Effector memory CD4-positive, alpha-beta T cell (primary cell): ENCODE results near the gene GPR18.

Experiments used
- DNase-seq, 3 donors: peaks; one replicate each; pipeline ENCODE4 v3.0.0-alpha.2; 2020
- H3K27ac ChIP-seq: 2 replicates; pipeline ENCODE4 v1.7.0; 2013; ENCODE audit warnings: mild to moderate bottlenecking, low read length, moderate library complexity; ENCODE audit not compliant: insufficient read depth, poor library complexity, severe bottlenecking
- H3K27me3 ChIP-seq: replicated peaks from 2 replicates; pipeline ENCODE4 v1.7.0; 2013; ENCODE audit warnings: mild to moderate bottlenecking, low read length; ENCODE audit not compliant: insufficient read depth, control insufficient read depth, poor library complexity, severe bottlenecking
- H3K36me3 ChIP-seq: 2 replicates; pipeline ENCODE4 v1.7.0; 2013; ENCODE audit warnings: mild to moderate bottlenecking, low read length, moderate library complexity; ENCODE audit not compliant: control insufficient read depth, insufficient read depth
- H3K4me1 ChIP-seq: 2 replicates; pipeline ENCODE4 v1.7.0; 2013; ENCODE audit warnings: low read length, mild to moderate bottlenecking; ENCODE audit not compliant: control insufficient read depth, insufficient read depth, poor library complexity, severe bottlenecking
- H3K4me3 ChIP-seq: 2 replicates; pipeline ENCODE4 v1.7.0; 2013; ENCODE audit warnings: low read length, low read depth, mild to moderate bottlenecking; ENCODE audit not compliant: insufficient read depth, poor library complexity, severe bottlenecking
- H3K9me3 ChIP-seq: 2 replicates; pipeline ENCODE4 v1.7.0; 2013; ENCODE audit warnings: mild to moderate bottlenecking, low read length, moderate library complexity; ENCODE audit not compliant: control insufficient read depth

The GPR18 gene

DNA sequence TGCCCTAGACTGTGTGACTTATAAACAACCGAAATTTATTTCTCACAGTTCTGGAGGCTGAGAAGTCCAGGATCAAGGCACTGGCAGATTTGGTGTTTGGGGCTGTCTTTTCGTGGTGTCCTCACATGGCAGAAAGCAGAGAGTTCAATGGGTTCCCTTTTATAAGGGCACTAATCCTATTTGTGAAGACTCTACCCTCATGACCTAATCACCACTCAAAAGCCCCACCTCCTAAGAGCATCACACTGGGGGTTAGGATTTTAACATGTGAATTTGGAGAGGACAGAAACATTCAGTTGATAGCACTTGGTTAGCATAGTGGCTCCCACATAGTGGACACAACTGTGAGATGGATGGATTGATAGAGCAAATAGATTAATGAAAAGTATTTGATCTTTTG, 21.5 kb upstream of the GPR18 start:
- H3K27ac ChIP-seq, result peak overlapping the region; percentile 33
- H3K36me3 ChIP-seq, result no peaks in the 10 kb centered on the region
- H3K4me1 ChIP-seq, result peaks cover 65% of the 10 kb centered on the region
- H3K27me3 ChIP-seq, result no peaks in the 10 kb centered on the region
- no peak for DNase-seq
- H3K9me3 ChIP-seq, result no peaks in the 10 kb centered on the region
- no peak overlapping the region for H3K4me3 ChIP-seq

DNA sequence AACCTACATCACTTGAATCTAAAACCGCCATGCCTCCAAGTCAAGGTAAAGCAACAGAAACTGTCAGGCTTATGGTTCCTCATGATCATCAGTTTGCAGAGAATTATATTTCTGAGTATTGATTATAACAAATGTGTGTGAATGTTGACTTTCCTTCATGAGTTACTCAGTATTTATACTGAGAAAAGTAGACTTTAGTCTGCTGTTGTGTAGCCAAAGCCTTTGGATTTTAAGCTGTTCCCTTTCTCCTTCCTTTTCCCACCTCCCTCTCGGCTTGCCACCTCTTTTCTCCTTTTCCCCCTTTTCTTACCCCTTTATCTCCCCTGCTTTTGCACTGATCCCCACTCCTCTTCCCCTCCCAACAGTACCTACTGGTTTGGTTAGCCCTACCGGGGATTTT, 20.7 kb upstream of the GPR18 start:
- H3K4me3 ChIP-seq, result no peak overlapping the region

DNA sequence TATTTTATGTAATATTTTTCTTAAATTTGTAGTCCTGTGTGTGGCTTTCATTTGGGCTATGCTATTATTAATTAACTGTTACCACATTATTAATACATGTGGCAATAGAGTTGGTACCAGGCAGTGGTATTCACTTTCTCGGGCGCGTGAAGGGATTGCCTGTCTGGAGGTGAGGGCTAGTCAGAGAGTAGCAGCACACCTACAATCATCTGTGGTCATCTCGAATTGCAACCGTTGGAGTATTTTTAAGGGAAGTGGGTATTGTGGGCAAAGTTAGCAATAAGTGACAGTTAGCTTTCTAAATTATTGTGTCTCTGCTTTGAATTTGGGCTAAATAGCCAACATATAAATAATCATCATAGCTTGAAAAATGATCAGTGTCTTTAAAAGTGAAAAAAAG, 20.0 kb upstream of the GPR18 start:
- Histone ChIP-seq H3K27me3 (no peaks in the 10 kb centered on the region), H3K36me3 (no peaks in the 10 kb centered on the region), H3K4me1 (peaks cover 62% of the 10 kb centered on the region), H3K27ac (no peak overlapping the region), H3K9me3 (no peaks in the 10 kb centered on the region), H3K4me3 (no peak overlapping the region)
- no peak for DNase-seq

More for the DNA sequence above, 20.7 kb upstream of the GPR18 start:
- Histone ChIP-seq H3K4me1 (peaks cover 60% of the 10 kb centered on the region), H3K27ac (no peak overlapping the region), H3K27me3 (no peaks in the 10 kb centered on the region), H3K9me3 (no peaks in the 10 kb centered on the region), H3K36me3 (no peaks in the 10 kb centered on the region)
- no peak for DNase-seq

- no peak overlapping the region for H3K4me3 ChIP-seq
- H3K27ac ChIP-seq, result no peak overlapping the region
- H3K9me3 ChIP-seq, result no peaks in the 10 kb centered on the region
- DNase-seq, result no peak
- peaks cover 58% of the 10 kb centered on the region for H3K4me1 ChIP-seq
- H3K36me3 ChIP-seq, result no peaks in the 10 kb centered on the region
- no peaks in the 10 kb centered on the region for H3K27me3 ChIP-seq
Measured at GRCh38 chr13:99277629-99278028, 19.4 kb upstream of the GPR18 start.

DNA sequence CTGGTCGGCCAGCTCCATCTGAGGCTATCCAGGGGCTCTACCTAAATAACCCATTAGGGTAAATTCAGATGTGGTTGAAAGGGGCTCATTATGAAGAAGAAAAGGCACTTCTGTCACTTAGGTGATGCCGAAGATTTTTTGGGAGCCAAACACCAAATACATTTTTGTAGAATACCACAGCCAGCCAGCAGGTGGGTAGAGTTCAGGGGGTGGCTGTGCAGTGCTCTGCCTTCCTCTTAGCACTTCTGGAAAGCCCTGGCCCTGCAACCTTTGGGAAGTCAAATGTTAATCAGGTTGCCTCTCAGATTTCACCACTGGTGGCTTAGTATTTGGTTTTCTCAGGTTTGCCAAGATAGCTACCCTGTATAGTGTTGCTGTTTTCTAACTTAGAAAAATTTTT, 18.5 kb upstream of the GPR18 start:
- DNase-seq, result no peak
- Histone ChIP-seq H3K27me3 (no peaks in the 10 kb centered on the region), H3K4me1 (peaks cover 51% of the 10 kb centered on the region), H3K27ac (no peak overlapping the region), H3K36me3 (no peaks in the 10 kb centered on the region), H3K4me3 (no peak overlapping the region), H3K9me3 (no peaks in the 10 kb centered on the region)

DNA sequence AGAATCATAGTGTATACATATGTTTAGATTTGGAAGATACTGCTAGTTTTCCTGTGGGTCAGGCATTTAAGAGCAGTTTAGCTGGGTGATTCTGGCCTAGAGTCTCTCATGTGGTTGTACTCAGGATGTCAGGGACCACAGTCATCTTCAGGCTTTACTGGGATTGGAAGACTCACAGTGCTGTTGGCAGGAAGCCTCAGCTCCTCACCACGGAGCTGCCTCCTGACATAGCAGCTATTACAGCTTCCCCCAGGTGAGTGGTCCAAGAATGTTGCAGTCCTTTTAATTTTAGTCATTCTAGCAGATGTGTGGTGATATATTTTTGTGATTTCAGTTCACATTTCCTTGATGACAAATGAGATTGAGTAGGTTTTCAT, 16.9 kb upstream of the GPR18 start:
- no peaks in the 10 kb centered on the region for H3K36me3 ChIP-seq
- DNase-seq, result peak in 2 of 3 donors; percentile 20 to 34
- H3K4me1 ChIP-seq, result peaks cover 42% of the 10 kb centered on the region
- no peaks in the 10 kb centered on the region for H3K27me3 ChIP-seq
- peak overlapping the region; percentile 43 for H3K27ac ChIP-seq
- no peaks in the 10 kb centered on the region for H3K9me3 ChIP-seq
- H3K4me3 ChIP-seq, result no peak overlapping the region

DNA sequence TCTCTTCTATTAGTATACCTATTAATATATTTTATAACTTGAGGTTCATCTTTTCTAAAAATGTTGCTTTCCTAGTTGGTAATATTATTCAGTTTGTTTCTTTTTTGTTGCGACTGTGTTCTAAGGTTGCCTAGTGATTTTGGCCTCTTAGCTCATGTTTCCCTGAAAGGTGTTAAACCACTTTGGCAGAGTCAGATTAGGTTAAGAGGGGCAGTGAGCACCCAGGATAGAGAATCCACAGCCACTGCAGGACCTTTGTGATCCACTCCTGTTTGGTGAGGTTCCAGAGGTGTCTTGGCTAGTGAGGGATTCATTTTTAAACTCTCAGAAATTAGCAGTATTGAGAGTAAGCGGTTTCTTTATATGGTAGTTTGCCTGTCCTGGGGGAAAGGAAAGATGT, 14.9 kb upstream of the GPR18 start:
- no peaks in the 10 kb centered on the region for H3K36me3 ChIP-seq
- H3K4me1 ChIP-seq, result peaks cover 36% of the 10 kb centered on the region
- no peaks in the 10 kb centered on the region for H3K9me3 ChIP-seq
- no peaks in the 10 kb centered on the region for H3K27me3 ChIP-seq
- no peak for DNase-seq
- H3K27ac ChIP-seq, result no peak overlapping the region
- H3K4me3 ChIP-seq, result no peak overlapping the region

GRCh38 chr13:99272481-99272880, 14.3 kb upstream of the GPR18 start:
- Histone ChIP-seq H3K4me1 (peaks cover 31% of the 10 kb centered on the region), H3K27ac (peak overlapping the region; percentile 43), H3K27me3 (no peaks in the 10 kb centered on the region), H3K36me3 (peaks cover 3% of the 10 kb centered on the region), H3K9me3 (no peaks in the 10 kb centered on the region), H3K4me3 (no peak overlapping the region)
- no peak for DNase-seq

- no peaks in the 10 kb centered on the region for H3K27me3 ChIP-seq
- peaks cover 22% of the 10 kb centered on the region for H3K4me1 ChIP-seq
- peaks cover 3% of the 10 kb centered on the region for H3K36me3 ChIP-seq
- no peak overlapping the region for H3K4me3 ChIP-seq
- no peak for DNase-seq
- H3K27ac ChIP-seq, result no peak overlapping the region
- H3K9me3 ChIP-seq, result no peaks in the 10 kb centered on the region
Measured at GRCh38 chr13:99271249-99271648, 13.1 kb upstream of the GPR18 start.

DNA sequence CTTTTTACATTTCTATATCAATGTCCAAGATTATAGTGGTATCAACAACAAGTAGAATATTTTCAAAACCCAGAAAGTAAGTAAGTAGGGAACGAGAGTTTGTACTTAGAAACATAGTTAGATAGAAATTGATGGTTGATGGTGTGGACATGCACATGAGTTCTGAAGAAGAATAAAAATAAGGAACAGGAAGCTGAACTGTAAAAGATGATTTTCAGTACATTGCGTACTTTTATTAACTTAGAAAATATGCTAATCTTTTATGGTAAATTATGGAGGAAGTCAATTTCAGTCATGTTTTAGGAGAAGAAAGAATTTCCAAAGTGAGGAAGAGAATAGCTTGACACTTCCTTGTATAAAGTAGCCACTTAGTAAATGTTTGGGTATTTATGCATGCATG, 12.3 kb upstream of the GPR18 start:
- peaks cover 3% of the 10 kb centered on the region for H3K36me3 ChIP-seq
- no peak for DNase-seq
- H3K27me3 ChIP-seq, result no peaks in the 10 kb centered on the region
- H3K27ac ChIP-seq, result peak overlapping the region; percentile 18
- H3K9me3 ChIP-seq, result no peaks in the 10 kb centered on the region
- H3K4me1 ChIP-seq, result peaks cover 20% of the 10 kb centered on the region
- H3K4me3 ChIP-seq, result no peak overlapping the region
